Peyer's patch (tissue), 4 donors: Measurements from ENCODE around the gene NLGN4X. TPM values are rescaled to one million over a fixed set of nuclear protein-coding genes. Genes with fewer than 3 reads are reported as not detected.

Experiments used
- DNase-seq, 3 donors: peaks; one replicate each; pipeline ENCODE4 v3.0.0-alpha.2; 2017 to 2019
- H3K27ac ChIP-seq, 4 donors: fragments of 200-600 bp; sonication (generic); one replicate each; pipeline ENCODE4 v1.5.1; 2016 to 2019
- H3K27me3 ChIP-seq, 2 donors: fragments of 200-600 bp; sonication (generic); one replicate each; pipeline ENCODE4 v1.5.1; 2019
- H3K36me3 ChIP-seq, 3 donors: fragments of 200-600 bp; sonication (generic); one replicate each; pipeline ENCODE4 v1.5.1; 2016 to 2019
- H3K4me1 ChIP-seq, 4 donors: fragments of 200-600 bp; sonication (generic); one replicate each; pipeline ENCODE4 v1.5.1; 2016 to 2019
- H3K4me3 ChIP-seq, 4 donors: fragments of 200-600 bp; sonication (generic); 1 replicate in 3 of 4; 2 replicates in 1 of 4; pipeline ENCODE4 v1.5.1; 2016 to 2019; ENCODE audit warnings: mild to moderate bottlenecking in 1 of 4
- H3K9me3 ChIP-seq, 4 donors: fragments of 200-600 bp; sonication (generic); one replicate each; pipeline ENCODE4 v1.5.1; 2016 to 2019; ENCODE audit warnings: mild to moderate bottlenecking in 1 of 4
- CTCF ChIP-seq, 6 experiments: fragments of 450-650 bp in 4 of 6; fragments of 200-600 bp in 2 of 6; sonication (generic) in 1 of 6; IDR thresholded peaks; one replicate each; pipeline ENCODE4 v1.5.1; 2017 to 2019; ENCODE audit warnings: antibody characterized with exemption in 6 of 6, mild to moderate bottlenecking in 3 of 6, moderate library complexity in 1 of 6
- POLR2A ChIP-seq, 2 donors: fragments of 450-650 bp; IDR thresholded peaks; one replicate each; pipeline ENCODE4 v1.5.1; 2017; ENCODE audit warnings: antibody characterized with exemption in 2 of 2, mild to moderate bottlenecking in 2 of 2, moderate library complexity in 2 of 2
- total RNA-seq, 4 donors: library from RNA; depleted of rRNA; stranded (reverse); fragments of >200 nt; gene quantifications; one replicate each; pipeline ENCODE4 v1.1.0, GENCODE V29; 2016

The NLGN4X gene
- total RNA-seq, 4 donors from 2014 or later = 1.1 to 5.0 (median 2.4) TPM

GRCh38 chrX:6129195-6129594 lies 99.5 kb downstream of the NLGN4X start:
- DNase-seq = no peak
- TF ChIP-seq CTCF (IDR thresholded peaks at IDR 0.05) (no peak), POLR2A (IDR thresholded peaks at IDR 0.05) (no peak)
- H3K27ac ChIP-seq = no peak overlapping the region
- H3K36me3 ChIP-seq = no peaks in the 10 kb centered on the region
- H3K27me3 ChIP-seq = no peaks in the 10 kb centered on the region
- no peak overlapping the region for H3K4me3 ChIP-seq
- H3K4me1 ChIP-seq = no peaks in the 10 kb centered on the region
- no peaks in the 10 kb centered on the region for H3K9me3 ChIP-seq

GRCh38 chrX:6120329-6120728 lies 108.3 kb downstream of the NLGN4X start:
- Histone ChIP-seq H3K9me3 (no peaks in the 10 kb centered on the region), H3K27me3 (no peaks in the 10 kb centered on the region), H3K27ac (no peak overlapping the region), H3K36me3 (no peaks in the 10 kb centered on the region), H3K4me3 (no peak overlapping the region), H3K4me1 (no peaks in the 10 kb centered on the region)
- no peak for DNase-seq
- no peak for TF ChIP-seq CTCF (IDR thresholded peaks at IDR 0.05)
- TF ChIP-seq POLR2A (IDR thresholded peaks at IDR 0.05) = no peak

GRCh38 chrX:6095469-6095868 lies 133.2 kb downstream of the NLGN4X start:
- TF ChIP-seq CTCF (IDR thresholded peaks at IDR 0.05) = no peak
- no peak for TF ChIP-seq POLR2A (IDR thresholded peaks at IDR 0.05)
- no peak overlapping the region for H3K4me3 ChIP-seq
- no peak overlapping the region for H3K27ac ChIP-seq
- no peaks in the 10 kb centered on the region for H3K27me3 ChIP-seq
- no peaks in the 10 kb centered on the region for H3K4me1 ChIP-seq
- no peaks in the 10 kb centered on the region for H3K36me3 ChIP-seq
- no peaks in the 10 kb centered on the region for H3K9me3 ChIP-seq
- no peak for DNase-seq

GRCh38 chrX:6074532-6074931 lies 154.1 kb downstream of the NLGN4X start:
- no peaks in the 10 kb centered on the region for H3K36me3 ChIP-seq
- TF ChIP-seq CTCF (IDR thresholded peaks at IDR 0.05) (no peak), POLR2A (IDR thresholded peaks at IDR 0.05) (no peak)

GRCh38 chrX:6071731-6072130 lies 156.9 kb downstream of the NLGN4X start:
- Histone ChIP-seq H3K4me3 (no peak overlapping the region), H3K36me3 (no peaks in the 10 kb centered on the region), H3K27ac (no peak overlapping the region), H3K9me3 (no peaks in the 10 kb centered on the region), H3K27me3 (no peaks in the 10 kb centered on the region), H3K4me1 (no peaks in the 10 kb centered on the region)
- no peak for DNase-seq
- TF ChIP-seq POLR2A (IDR thresholded peaks at IDR 0.05) (no peak), CTCF (IDR thresholded peaks at IDR 0.05) (no peak)

More at GRCh38 chrX:6074532-6074931, 154.1 kb downstream of the NLGN4X start:
- no peak overlapping the region for H3K27ac ChIP-seq
- H3K27me3 ChIP-seq = no peaks in the 10 kb centered on the region
- H3K9me3 ChIP-seq = no peaks in the 10 kb centered on the region
- no peak for DNase-seq
- no peak overlapping the region for H3K4me3 ChIP-seq
- no peaks in the 10 kb centered on the region for H3K4me1 ChIP-seq

GRCh38 chrX:6067600-6067999 lies 161.1 kb downstream of the NLGN4X start:
- Histone ChIP-seq H3K27me3 (no peaks in the 10 kb centered on the region), H3K4me3 (no peak overlapping the region), H3K27ac (no peak overlapping the region), H3K36me3 (no peaks in the 10 kb centered on the region), H3K9me3 (no peaks in the 10 kb centered on the region), H3K4me1 (no peaks in the 10 kb centered on the region)
- no peak for TF ChIP-seq POLR2A (IDR thresholded peaks at IDR 0.05)
- no peak for TF ChIP-seq CTCF (IDR thresholded peaks at IDR 0.05)
- DNase-seq = no peak
